HG03108 (cell line): ENCODE measurements around the gene LENG8.
"Not testable (repeated sequence)": the region's sequence is repeated elsewhere in the genome, so short reads cannot be mapped to it uniquely, and the experiment has no call there.

Source experiments
- ATAC-seq: cut with Tn5 transposase; IDR thresholded peaks from one replicate; pipeline ENCODE4 v1.9.1; 2021; ENCODE audit warnings: moderate library complexity; ENCODE audit not compliant: unreplicated experiment

LENG8 gene

DNA sequence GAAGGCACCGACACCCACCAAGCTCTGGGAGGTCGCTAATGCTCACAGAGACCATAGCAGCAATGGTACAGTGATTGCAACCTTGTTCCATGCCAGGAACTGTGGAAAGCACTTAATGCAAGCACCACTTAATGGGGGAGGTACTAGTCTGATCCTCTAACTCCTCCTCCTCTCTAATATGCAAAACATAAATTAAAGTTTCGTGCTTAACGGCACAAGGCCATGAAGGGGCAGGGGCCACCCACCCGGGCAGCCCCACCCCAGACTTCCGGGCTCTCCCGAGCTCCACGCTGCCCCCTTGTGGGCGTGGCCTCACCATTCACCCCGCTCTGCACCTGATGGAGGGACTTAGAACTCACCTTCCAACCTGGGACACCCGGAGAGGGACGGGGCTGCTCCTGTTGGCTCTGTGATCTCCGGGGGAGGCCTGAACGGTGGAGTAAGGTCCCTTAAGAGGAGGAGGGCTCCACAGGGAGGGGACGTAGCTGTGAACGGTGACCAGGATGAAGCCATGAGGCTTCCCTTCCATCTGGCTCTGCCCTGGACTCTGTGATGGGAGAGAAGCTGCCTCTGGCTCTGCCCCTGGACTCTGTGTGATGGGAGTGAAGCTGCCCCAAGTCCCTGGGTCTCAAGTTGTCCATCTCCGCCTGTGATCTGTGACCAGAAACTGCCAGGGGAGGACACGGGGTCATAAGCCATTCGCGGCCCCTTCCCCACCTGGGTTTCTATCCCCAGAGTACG, 60.4 kb downstream of the LENG8 start:
- ATAC-seq: not testable (repeated sequence)
